GM12878 (cell line): ENCODE results near the gene PSMB8. TPM values are rescaled to one million over a fixed set of nuclear protein-coding genes. Genes with fewer than 3 reads are reported as not detected.

ENCODE experiments used
- BHLHE40 ChIP-seq, 2 experiments: fragments of 450-650 bp in 1 of 2; IDR thresholded peaks; 2 replicates each; pipeline ENCODE4 v1.6.1; 2011 to 2017; ENCODE audit warnings: low read depth in 2 of 2, borderline replicate concordance in 1 of 2, improper control_type of control experiment in 1 of 2, low read length in 1 of 2, mild to moderate bottlenecking in 1 of 2
- CBX3 ChIP-seq: fragments of 200-600 bp; sonication (generic); IDR thresholded peaks from 2 replicates; pipeline ENCODE4 v1.6.1; 2016; ENCODE audit warnings: low read depth, borderline replicate concordance
- CHD1 ChIP-seq: IDR thresholded peaks from 2 replicates; pipeline ENCODE4 v1.6.1; 2012; ENCODE audit warnings: low read depth, low read length, improper control_type of control experiment
- CREB1 ChIP-seq: IDR thresholded peaks from 2 replicates; pipeline ENCODE4 v1.6.1; 2012; ENCODE audit warnings: low read depth, mild to moderate bottlenecking, inconsistent platforms
- ESRRA ChIP-seq: IDR thresholded peaks from 2 replicates; pipeline ENCODE4 v1.6.1; 2012; ENCODE audit warnings: mild to moderate bottlenecking, low read length, improper control_type of control experiment
- IKZF1 ChIP-seq: fragments of 450-650 bp; conservative IDR thresholded peaks from 2 replicates; pipeline ENCODE4 v1.6.1; 2017; ENCODE audit warnings: antibody characterized with exemption, mild to moderate bottlenecking
- KDM1A ChIP-seq: fragments of 200-600 bp; sonication (generic); IDR thresholded peaks from 2 replicates; pipeline ENCODE4 v1.6.1; 2016; ENCODE audit warnings: borderline replicate concordance
- LARP7 ChIP-seq: fragments of 450-650 bp; IDR thresholded peaks from 2 replicates; pipeline ENCODE4 v1.6.1; 2017; ENCODE audit warnings: mild to moderate bottlenecking
- SIN3A ChIP-seq: IDR thresholded peaks from 2 replicates; pipeline ENCODE4 v1.6.1; 2012; ENCODE audit warnings: low read depth, low read length, improper control_type of control experiment
- WRNIP1 ChIP-seq: IDR thresholded peaks from 2 replicates; pipeline ENCODE4 v1.6.1; 2011; ENCODE audit warnings: low read depth, low read length, improper control_type of control experiment, borderline replicate concordance
- ZBED1 ChIP-seq: IDR thresholded peaks from 2 replicates; pipeline ENCODE4 v1.6.1; 2016; ENCODE audit warnings: borderline replicate concordance
- polyA plus RNA-seq, 11 experiments: library from polyadenylated mRNA; depleted of rRNA in 4 of 11; unstranded in 6 of 11; stranded (reverse) in 5 of 11; fragments of >200 nt; fragmentation: Nextera tagmentation in 4 of 11; fragmentation: Illumina TruSeq in 1 of 11; extraction: Ambion mirVana in 4 of 11; extraction: Trizol in 1 of 11; gene quantifications; 1 replicate in 1 of 11; 2 replicates in 10 of 11; pipeline versions ENCODE4 v1.2.1 to v1.2.3, GENCODE V29; 2011 to 2016; ENCODE audit warnings: inconsistent platforms in 2 of 11, missing spikeins in 2 of 11, low read depth in 1 of 11
- total RNA-seq, 4 experiments: library from RNA; depleted of rRNA in 3 of 4; stranded (reverse); fragments of >200 nt in 3 of 4; fragmentation: Illumina TruSeq in 1 of 4; extraction: Trizol in 1 of 4; gene quantifications; 2 replicates each; pipeline versions ENCODE4 v1.2.1 to v1.2.3, GENCODE V29; 2013 to 2021
- TF ChIP-seq, protein P1 (sequence below): fragments of 450-650 bp; formaldehyde crosslinking; IDR thresholded peaks from 2 replicates; pipeline ENCODE4 v1.5.0; 2022; ENCODE audit warnings: mild to moderate bottlenecking, missing genetic modification characterization
- TF ChIP-seq, protein P2 (sequence below): fragments of 450-650 bp; formaldehyde crosslinking; IDR thresholded peaks from 2 replicates; pipeline ENCODE4 v1.4.0; 2022; ENCODE audit warnings: mild to moderate bottlenecking, moderate library complexity
- TF ChIP-seq, protein P3 (sequence below): fragments of 450-650 bp; IDR thresholded peaks from 2 replicates; pipeline ENCODE4 v1.6.1; 2016; ENCODE audit warnings: mild to moderate bottlenecking

Gene PSMB8
- total and polyA plus RNA-seq, 10 of the 15 experiments (the other 5 are each of a cell fraction or from before 2014, with no cell fraction given) = 304 to 557 (median 379) TPM

GRCh38 chr6:32854376-32855178 is 10.7 kb upstream of the PSMB8 start (continued):
- TF ChIP-seq, protein P1, sequence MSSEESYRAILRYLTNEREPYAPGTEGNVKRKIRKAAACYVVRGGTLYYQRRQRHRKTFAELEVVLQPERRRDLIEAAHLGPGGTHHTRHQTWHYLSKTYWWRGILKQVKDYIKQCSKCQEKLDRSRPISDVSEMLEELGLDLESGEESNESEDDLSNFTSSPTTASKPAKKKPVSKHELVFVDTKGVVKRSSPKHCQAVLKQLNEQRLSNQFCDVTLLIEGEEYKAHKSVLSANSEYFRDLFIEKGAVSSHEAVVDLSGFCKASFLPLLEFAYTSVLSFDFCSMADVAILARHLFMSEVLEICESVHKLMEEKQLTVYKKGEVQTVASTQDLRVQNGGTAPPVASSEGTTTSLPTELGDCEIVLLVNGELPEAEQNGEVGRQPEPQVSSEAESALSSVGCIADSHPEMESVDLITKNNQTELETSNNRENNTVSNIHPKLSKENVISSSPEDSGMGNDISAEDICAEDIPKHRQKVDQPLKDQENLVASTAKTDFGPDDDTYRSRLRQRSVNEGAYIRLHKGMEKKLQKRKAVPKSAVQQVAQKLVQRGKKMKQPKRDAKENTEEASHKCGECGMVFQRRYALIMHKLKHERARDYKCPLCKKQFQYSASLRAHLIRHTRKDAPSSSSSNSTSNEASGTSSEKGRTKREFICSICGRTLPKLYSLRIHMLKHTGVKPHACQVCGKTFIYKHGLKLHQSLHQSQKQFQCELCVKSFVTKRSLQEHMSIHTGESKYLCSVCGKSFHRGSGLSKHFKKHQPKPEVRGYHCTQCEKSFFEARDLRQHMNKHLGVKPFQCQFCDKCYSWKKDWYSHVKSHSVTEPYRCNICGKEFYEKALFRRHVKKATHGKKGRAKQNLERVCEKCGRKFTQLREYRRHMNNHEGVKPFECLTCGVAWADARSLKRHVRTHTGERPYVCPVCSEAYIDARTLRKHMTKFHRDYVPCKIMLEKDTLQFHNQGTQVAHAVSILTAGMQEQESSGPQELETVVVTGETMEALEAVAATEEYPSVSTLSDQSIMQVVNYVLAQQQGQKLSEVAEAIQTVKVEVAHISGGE (CRISPR knock-in tag) = no peak
- TF ChIP-seq LARP7 (no peak), CBX3 (no peak), ZBED1 (no peak), WRNIP1 (0 out of 2 replicates have a peak, but pooled peaks have one; percentile 58), ESRRA (0 out of 2 replicates have a peak, but pooled peaks have one; percentile 9), IKZF1 (0 out of 2 replicates have a peak, but pooled peaks have one; percentile 10), KDM1A (no peak), CHD1 (no peak), SIN3A (peak; percentile 28; the same call in 1 of the 2 replicates), CREB1 (no peak), BHLHE40 (IDR thresholded peaks at IDR 0.05; ENCODE audit: borderline replicate concordance in 1 of 2, low read depth in 2 of 2, low read length in 1 of 2) (no peak)
- TF ChIP-seq, protein P2, sequence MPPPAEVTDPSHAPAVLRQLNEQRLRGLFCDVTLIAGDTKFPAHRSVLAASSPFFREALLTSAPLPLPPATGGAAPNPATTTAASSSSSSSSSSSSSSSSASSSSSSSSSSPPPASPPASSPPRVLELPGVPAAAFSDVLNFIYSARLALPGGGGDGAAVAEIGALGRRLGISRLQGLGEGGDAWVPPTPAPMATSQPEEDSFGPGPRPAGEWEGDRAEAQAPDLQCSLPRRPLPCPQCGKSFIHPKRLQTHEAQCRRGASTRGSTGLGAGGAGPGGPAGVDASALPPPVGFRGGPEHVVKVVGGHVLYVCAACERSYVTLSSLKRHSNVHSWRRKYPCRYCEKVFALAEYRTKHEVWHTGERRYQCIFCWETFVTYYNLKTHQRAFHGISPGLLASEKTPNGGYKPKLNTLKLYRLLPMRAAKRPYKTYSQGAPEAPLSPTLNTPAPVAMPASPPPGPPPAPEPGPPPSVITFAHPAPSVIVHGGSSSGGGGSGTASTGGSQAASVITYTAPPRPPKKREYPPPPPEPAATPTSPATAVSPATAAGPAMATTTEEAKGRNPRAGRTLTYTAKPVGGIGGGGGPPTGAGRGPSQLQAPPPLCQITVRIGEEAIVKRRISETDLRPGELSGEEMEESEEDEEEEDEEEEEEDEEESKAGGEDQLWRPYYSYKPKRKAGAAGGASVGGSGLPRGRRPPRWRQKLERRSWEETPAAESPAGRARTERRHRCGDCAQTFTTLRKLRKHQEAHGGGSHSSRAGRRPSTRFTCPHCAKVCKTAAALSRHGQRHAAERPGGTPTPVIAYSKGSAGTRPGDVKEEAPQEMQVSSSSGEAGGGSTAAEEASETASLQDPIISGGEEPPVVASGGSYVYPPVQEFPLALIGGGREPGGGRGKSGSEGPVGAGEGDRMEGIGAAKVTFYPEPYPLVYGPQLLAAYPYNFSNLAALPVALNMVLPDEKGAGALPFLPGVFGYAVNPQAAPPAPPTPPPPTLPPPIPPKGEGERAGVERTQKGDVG (CRISPR knock-in tag) = no peak
- TF ChIP-seq, protein P3, sequence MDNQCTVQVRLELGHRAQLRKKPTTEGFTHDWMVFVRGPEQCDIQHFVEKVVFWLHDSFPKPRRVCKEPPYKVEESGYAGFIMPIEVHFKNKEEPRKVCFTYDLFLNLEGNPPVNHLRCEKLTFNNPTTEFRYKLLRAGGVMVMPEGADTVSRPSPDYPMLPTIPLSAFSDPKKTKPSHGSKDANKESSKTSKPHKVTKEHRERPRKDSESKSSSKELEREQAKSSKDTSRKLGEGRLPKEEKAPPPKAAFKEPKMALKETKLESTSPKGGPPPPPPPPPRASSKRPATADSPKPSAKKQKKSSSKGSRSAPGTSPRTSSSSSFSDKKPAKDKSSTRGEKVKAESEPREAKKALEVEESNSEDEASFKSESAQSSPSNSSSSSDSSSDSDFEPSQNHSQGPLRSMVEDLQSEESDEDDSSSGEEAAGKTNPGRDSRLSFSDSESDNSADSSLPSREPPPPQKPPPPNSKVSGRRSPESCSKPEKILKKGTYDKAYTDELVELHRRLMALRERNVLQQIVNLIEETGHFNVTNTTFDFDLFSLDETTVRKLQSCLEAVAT = 0 out of 2 replicates have a peak, but pooled peaks have one; percentile 38
